ENCODE measurements around the gene GRAMD1A.

GRCh38 chr19:35006999-35007365, 6.9 kb downstream of the GRAMD1A start:
- TF ChIP-seq EZH2 (IDR thresholded peaks at IDR 0.05; ENCODE audit: insufficient read depth, low read length) = no peak
- TF ChIP-seq, protein P1, sequence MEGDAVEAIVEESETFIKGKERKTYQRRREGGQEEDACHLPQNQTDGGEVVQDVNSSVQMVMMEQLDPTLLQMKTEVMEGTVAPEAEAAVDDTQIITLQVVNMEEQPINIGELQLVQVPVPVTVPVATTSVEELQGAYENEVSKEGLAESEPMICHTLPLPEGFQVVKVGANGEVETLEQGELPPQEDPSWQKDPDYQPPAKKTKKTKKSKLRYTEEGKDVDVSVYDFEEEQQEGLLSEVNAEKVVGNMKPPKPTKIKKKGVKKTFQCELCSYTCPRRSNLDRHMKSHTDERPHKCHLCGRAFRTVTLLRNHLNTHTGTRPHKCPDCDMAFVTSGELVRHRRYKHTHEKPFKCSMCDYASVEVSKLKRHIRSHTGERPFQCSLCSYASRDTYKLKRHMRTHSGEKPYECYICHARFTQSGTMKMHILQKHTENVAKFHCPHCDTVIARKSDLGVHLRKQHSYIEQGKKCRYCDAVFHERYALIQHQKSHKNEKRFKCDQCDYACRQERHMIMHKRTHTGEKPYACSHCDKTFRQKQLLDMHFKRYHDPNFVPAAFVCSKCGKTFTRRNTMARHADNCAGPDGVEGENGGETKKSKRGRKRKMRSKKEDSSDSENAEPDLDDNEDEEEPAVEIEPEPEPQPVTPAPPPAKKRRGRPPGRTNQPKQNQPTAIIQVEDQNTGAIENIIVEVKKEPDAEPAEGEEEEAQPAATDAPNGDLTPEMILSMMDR (IDR thresholded peaks at IDR 0.05; ENCODE audit: insufficient read depth, low read depth, low read length) = no peak

All from astrocyte (in vitro differentiated cells and primary cell).